H54 (cell line): ENCODE measurements around the gene MAGI2.
A peak's percentile ranks its signal among the peaks of the same experiment; 100 is the strongest.

Experiments
- DNase-seq: peaks from one replicate; pipeline ENCODE4 v3.0.0; 2011; ENCODE audit warnings: low spot score, mixed read lengths; ENCODE audit not compliant: insufficient read length
- FAIRE-seq: peaks from 3 replicates; lab custom pipeline; 2011; peaks lifted over from hg19 to GRCh38; lab: Jason Lieb, UNC
- POLR2A ChIP-seq: IDR thresholded peaks from 2 replicates; pipeline ENCODE4 v1.6.1; 2011; ENCODE audit warnings: low read depth, mild to moderate bottlenecking, low read length

MAGI2 gene

GRCh38 chr7:78165854-78166253 is 1287.6 kb downstream of the MAGI2 start:
- DNase-seq (no peak), FAIRE-seq (no peak)
- no peak for TF ChIP-seq POLR2A

DNA sequence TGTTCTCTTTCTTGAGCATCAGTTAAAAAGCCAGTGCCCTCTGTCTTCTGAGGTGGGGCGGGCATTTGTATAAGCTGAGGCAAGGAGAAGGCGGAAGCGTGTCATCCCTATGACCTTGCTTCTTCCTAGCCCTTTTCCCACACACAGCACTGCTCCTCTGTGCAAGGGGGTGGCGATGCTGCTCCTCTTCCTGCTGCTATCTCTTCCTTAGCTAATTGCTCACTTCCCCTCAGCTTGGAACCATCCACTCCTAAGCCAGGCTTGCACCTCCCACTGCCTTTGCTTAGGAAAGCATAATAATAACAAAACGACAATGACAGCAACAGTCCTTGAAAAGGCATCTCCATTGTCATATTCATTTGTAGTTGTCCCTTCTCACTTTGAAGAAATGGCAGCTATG is 1288.0 kb downstream of the MAGI2 start:
- DNase-seq (no peak), FAIRE-seq (no peak)
- no peak for TF ChIP-seq POLR2A

DNA sequence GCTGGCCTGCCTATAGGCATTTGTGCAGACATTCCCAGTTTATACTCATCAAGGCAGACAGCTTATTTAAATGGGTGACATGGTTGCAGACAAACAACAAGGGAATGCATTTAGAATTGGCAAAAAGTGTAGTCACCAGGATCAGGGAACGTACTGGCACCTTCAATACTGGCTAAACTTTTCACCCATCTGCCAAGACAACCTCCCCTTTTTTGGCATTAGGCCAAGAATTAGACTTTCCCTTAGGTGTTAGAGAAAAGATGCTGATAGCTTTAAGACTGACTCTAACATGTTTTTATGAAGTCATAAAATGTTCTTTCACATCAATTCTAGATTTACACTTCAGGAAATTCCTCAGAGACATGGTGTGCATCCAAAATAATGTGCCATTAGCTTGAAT is 1289.0 kb downstream of the MAGI2 start:
- FAIRE-seq (no peak), DNase-seq (no peak)
- no peak for TF ChIP-seq POLR2A

- no peak for FAIRE-seq
- TF ChIP-seq POLR2A, result no peak
- DNase-seq, result no peak
Measured at GRCh38 chr7:78161781-78162180, 1291.7 kb downstream of the MAGI2 start.

GRCh38 chr7:78159545-78159944 is 1293.9 kb downstream of the MAGI2 start:
- FAIRE-seq (no peak), DNase-seq (no peak)
- no peak for TF ChIP-seq POLR2A

DNA sequence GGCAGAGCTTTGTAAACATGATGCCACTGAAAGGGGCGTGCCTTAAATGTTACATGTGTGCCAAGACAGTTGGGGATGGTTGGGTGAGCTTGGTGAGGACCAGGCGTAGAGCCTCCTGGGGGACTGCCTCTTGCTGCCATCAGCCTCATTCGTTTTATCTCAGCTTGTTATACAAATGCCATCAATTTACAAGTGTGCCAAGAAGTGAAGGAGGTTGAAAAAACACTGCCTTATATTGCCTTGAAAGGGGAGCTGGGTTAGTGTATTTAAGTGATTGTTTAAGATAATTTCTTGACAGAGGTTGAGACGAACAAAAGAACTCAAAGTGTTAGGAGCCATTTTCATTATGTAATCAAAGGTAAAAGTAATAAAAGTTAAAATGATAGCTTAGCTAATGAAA is 1300.2 kb downstream of the MAGI2 start:
- DNase-seq, result no peak
- no peak for FAIRE-seq

DNA sequence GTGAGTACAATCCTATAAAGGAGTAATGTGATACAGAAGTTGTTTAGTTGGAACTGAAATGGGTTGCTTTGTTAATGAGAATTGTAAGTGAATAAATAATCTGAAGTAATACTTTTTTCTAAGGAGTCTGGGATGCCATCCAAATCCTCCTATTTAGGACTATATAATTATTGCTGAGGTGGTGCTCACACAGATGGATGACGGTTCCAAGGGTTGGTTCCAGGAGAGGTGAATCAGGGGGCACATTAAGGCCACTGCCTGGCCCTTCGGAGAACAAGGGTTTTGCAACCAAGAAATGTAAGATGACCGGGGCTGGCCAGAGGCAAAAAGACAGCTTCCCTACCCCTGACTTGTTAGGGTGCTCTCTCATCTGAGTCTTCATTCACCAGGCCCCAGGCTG is 1302.2 kb downstream of the MAGI2 start:
- no peak for FAIRE-seq
- no peak for TF ChIP-seq POLR2A
- no peak for DNase-seq

More for the DNA sequence above, 1300.2 kb downstream of the MAGI2 start:
- TF ChIP-seq POLR2A, result no peak

GRCh38 chr7:78149787-78150186 is 1303.7 kb downstream of the MAGI2 start:
- no peak for DNase-seq
- no peak for TF ChIP-seq POLR2A
- FAIRE-seq, result peak; percentile 91

- FAIRE-seq (no peak), DNase-seq (no peak)
- TF ChIP-seq POLR2A, result no peak
Measured at GRCh38 chr7:78148166-78148894, 1305.1 kb downstream of the MAGI2 start.

DNA sequence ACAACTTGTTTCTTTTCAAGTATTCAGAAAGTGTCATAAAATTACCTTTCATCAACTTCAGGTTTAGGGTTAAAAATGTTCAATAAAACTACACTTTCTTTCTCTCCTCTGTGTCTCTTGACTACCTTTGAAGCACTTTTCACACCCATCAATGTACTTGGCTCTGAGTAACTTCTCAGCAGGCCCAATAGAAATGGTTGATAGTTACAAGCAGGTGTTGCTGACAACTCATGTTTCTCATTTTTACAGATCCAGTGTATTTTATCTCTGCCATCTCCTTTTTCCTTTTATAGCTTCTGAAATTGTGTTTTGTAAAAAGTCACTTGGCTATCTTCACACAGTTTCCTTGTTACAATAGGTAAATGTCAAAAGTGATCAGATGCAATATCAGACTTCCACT is 1306.9 kb downstream of the MAGI2 start:
- DNase-seq (no peak), FAIRE-seq (no peak)
- no peak for TF ChIP-seq POLR2A

DNA sequence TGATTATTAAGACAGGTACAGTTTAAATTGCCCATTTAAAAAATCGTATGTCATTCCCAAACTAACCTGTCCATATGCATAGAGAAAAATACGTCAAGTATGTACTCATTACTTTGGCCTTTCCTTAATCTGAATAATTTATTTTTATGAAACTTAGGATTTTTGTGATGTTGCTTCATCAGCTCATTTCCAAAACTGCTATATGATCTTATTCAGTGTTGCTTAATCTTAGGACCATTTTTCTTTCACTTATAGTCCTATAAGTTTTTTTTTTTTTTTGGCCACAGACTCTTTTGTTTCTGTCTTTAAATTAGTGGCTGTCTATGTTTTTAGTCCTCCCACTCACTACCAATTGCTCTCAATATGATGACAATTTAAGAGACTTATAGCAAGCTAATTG is 1309.8 kb downstream of the MAGI2 start:
- FAIRE-seq, result no peak
- DNase-seq, result no peak
- no peak for TF ChIP-seq POLR2A

DNA sequence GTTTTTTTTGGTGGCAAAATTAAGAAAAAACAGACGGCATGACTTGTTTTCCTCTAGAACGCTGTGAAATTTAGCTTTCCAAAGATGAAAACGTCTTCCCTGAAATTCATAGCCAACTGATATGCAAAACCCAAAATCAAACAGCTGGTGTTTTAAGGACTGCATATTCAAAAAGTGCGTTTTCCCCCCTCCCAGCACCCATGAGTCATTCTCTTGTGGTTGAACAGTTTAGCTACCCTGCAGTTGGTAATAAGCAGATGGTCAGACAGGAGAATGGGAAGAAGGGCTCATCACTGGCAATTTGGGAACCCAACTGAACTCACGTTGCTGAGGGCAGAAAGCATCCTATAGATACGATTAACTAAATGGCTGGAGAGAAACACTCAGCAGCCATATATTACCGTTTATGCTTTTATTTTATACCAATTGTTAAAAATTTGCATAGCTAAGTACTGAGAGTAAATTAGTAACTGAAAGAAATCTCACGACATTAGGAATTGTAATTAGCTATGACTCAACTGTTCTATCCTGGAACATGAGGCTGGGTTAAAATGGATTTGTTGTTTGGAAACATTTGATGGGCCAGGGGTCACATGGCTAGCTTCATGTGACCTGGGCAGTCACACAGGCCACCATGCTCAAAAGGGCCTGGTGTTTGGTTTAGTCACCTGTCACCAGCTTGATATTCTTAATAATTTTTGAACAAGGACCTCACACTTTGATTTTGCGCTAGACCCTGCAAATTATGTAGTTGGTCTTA is 1311.8 kb downstream of the MAGI2 start:
- no peak for TF ChIP-seq POLR2A
- peak; percentile 18 for DNase-seq

GRCh38 chr7:78140109-78140508 is 1313.4 kb downstream of the MAGI2 start:
- DNase-seq, result no peak
- TF ChIP-seq POLR2A, result no peak
- no peak for FAIRE-seq

More for the DNA sequence above, 1311.8 kb downstream of the MAGI2 start:
- FAIRE-seq, result peak; percentile 96

- FAIRE-seq, result peak; percentile 52
- no peak for DNase-seq
- no peak for TF ChIP-seq POLR2A
Measured at GRCh38 chr7:78139335-78139734, 1314.1 kb downstream of the MAGI2 start.
